RWPE1 (cell line): ENCODE measurements around the gene EDEM3.
"Not testable (repeated sequence)": the region's sequence is repeated elsewhere in the genome, so short reads cannot be mapped to it uniquely, and the experiment has no call there.

ENCODE experiments used
- CTCF ChIA-PET: fragments of 350-600 bp; sonication (Branson Sonifier 250); formaldehyde crosslinking; extraction: SDS; loops from one replicate; lab custom pipeline; 2021; lab: Yijun Ruan, JAX
- POLR2A ChIA-PET: fragments of 400-600 bp; formaldehyde crosslinking; extraction: SDS; loops from one replicate; lab custom pipeline; 2020; ENCODE audit warnings: antibody characterized with exemption; ENCODE audit not compliant: low non-redundant PET; lab: Yijun Ruan, JAX
- DNase-seq: peaks from one replicate; pipeline ENCODE4 v3.0.0; 2012; ENCODE audit warnings: low spot score
- H3K27ac ChIP-seq: fragments of 450-650 bp; 2 replicates; pipeline ENCODE4 v1.5.1; 2017
- TF ChIP-seq, protein P1 (sequence below): fragments of 450-650 bp; conservative IDR thresholded peaks from 2 replicates; pipeline ENCODE4 v1.5.1; 2017; ENCODE audit warnings: low read depth, mild to moderate bottlenecking

Gene EDEM3

DNA sequence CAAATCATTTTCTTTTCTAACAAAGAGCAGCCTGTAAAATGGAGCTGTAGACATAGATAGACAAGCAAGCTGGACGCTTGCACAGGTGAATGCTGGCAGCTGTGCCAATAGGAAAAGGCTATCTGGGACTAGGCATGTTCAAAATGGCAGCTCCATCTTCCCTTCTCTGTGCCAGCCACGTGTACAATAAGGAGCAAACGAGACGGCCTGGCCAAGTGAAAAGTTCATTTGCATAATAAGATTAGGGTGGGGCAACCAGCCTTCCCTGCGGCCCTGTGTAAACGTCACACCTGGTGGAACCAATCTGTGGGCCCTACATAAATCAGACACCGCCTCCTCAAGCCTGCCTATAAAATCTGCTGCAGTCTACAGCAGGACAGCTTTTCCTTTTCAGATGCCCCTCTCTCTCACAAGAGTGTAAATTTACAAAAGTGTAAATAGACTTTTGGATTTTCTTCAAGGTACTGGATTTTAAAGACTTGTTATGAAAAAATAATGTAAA, 16.6 kb upstream of the EDEM3 start:
- CTCF ChIA-PET = no interaction called here
- POLR2A ChIA-PET = no interaction called here
- TF ChIP-seq, protein P1, sequence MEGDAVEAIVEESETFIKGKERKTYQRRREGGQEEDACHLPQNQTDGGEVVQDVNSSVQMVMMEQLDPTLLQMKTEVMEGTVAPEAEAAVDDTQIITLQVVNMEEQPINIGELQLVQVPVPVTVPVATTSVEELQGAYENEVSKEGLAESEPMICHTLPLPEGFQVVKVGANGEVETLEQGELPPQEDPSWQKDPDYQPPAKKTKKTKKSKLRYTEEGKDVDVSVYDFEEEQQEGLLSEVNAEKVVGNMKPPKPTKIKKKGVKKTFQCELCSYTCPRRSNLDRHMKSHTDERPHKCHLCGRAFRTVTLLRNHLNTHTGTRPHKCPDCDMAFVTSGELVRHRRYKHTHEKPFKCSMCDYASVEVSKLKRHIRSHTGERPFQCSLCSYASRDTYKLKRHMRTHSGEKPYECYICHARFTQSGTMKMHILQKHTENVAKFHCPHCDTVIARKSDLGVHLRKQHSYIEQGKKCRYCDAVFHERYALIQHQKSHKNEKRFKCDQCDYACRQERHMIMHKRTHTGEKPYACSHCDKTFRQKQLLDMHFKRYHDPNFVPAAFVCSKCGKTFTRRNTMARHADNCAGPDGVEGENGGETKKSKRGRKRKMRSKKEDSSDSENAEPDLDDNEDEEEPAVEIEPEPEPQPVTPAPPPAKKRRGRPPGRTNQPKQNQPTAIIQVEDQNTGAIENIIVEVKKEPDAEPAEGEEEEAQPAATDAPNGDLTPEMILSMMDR = no peak
- H3K27ac ChIP-seq = no peak overlapping the region
- no peak for DNase-seq

DNA sequence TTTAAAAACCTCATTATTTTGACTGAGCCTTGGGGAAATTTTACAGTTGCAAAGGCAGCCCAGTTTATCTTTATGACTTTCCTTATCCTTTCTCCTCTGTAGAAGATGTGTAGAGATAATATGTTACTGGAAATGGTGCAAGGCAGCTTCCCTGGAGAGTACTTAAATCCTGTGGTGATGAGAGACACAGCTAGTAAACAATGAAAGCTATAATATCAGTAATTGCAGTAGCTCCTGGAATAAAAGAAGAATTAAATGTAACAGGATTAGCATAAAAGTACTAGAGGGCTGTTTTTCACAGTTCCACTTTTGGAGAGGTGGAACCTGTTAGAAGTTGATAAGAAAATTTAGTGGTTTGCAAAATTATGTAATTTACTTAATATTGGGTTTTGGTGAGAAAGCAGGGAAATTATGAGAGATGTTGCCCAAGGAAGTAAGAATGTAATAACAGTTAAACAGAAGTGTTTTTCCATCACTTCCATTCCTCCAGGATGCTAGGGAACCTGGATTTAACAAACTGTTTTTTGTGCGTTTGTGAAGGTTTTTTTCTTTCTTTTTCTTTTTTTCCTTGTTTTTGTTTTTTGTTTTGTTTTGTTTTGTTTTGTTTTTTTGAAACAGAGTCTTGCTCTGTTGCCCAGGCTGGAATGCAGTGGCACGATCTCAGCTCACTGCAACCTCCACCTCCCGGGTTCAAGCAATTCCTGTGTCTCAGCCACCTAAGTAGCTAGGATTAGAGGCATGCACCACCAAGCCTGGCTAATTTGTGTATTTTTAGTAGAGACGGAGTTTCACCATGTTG, 15.7 kb upstream of the EDEM3 start:
- no peak for DNase-seq
- no peak overlapping the region for H3K27ac ChIP-seq
- TF ChIP-seq, protein P1 = no peak
- POLR2A ChIA-PET = no interaction called here
- CTCF ChIA-PET = interaction anchor here (0.5 kb wide), 1 partner anchor 476 kb away, joined by 4 read pairs; no protein-coding TSS in a partner anchor

DNA sequence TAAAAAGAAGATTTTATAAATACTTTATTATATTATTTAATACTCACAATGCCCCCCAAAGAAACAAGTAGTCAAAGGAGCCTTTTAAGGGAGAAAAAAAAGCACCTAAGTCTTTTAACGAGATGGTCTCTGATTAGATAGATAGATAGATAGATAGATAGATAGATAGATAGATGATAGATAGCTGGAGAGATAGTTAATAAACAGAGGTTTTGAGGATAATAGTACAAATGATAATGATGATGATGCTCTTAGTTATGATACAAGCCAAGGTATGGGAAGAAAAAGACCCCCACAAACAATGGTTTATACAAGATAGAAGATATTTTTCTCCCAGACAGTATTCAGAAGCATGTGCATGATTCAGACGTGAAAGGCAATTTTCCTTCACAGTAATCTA, 14.6 kb upstream of the EDEM3 start:
- H3K27ac ChIP-seq = no peak overlapping the region
- DNase-seq = no peak
- TF ChIP-seq, protein P1 = no peak
- ChIA-PET POLR2A (no interaction called here), CTCF (no interaction called here)

DNA sequence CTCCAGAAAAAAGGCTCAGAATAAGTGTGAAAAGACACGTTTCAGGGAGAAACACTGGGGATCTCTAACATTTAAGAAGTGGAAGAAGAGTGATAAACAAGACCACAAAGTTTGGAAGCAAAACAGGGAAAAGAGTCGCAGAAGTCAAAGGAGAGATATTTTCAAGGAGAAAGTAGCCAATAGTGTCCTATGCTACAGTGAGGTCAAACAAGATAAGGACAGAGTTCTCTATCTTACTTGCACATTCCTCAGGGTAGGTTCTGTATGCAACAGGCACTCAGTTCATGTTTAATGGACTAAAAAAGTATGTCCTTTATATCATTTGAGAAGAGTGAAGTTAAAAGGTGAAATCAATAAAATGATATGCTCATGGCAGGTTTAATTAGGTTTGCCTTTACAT, 13.8 kb upstream of the EDEM3 start:
- no peak for DNase-seq
- POLR2A ChIA-PET = no interaction called here
- H3K27ac ChIP-seq = no peak overlapping the region
- CTCF ChIA-PET = no interaction called here
- TF ChIP-seq, protein P1 = no peak

DNA sequence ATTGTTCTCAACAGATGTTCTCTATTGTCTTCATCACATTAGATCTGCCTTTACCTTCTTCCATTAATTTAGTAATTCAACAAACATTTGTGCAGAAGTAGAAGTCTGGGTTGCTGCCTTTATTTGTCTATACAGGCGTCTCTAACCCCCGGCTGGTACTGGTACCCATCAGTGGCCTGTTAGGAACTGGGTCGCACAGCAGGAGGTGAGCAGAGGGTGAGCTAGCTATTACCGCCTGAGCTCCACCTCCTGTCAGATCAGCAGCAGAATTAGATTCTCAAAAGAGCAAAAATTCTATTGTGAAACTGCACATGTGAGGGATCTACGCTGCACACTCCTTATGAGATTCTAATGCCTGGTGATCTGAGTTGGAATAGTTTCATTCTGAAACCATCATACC, 12.9 kb upstream of the EDEM3 start:
- no peak overlapping the region for H3K27ac ChIP-seq
- CTCF ChIA-PET = interaction anchor here (0.6 kb wide), 1 partner anchor 698 kb away, joined by 3 read pairs; no protein-coding TSS in a partner anchor
- TF ChIP-seq, protein P1 = no peak
- POLR2A ChIA-PET = no interaction called here
- no peak for DNase-seq

DNA sequence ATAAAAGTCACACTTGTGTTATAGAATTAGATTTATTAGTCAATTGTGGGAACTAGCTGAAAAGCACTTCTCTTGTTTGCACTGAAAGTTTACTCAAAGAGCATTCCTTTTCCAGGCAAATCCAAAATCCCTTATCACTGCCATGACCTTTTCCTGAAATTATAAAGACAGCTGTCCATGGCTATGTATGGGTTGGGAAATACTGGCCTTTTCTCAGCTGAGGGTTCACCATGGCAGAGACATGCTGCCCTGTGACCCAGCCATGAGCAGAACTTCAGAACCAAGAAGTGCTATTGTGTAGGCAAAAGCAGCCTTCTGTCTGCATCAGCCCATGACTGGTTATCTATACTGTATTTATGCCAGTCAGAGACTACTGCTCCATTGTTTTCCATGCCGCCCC, 9.8 kb upstream of the EDEM3 start:
- ChIA-PET POLR2A (no interaction called here), CTCF (no interaction called here)
- no peak overlapping the region for H3K27ac ChIP-seq
- no peak for DNase-seq
- TF ChIP-seq, protein P1 = no peak

DNA sequence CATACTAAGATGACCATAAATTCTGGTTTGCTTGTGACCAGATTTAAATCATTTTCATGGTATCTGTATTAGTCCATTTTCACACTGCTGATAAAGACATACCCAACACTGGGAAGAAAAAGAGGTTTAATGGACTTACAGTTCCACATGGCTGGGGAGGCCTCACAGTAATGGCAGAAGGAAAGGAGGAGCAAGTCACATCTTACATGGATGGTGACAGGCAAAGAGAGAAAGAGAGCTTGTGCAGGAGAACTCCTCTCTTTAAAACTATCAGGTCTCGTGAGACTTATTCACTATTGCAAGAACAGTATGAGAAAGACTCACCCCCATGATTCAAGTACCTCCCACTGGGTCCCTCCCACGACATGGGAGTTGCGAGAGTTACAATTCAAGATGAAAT, 8.9 kb upstream of the EDEM3 start:
- POLR2A ChIA-PET, H3K27ac ChIP-seq, DNase-seq, CTCF ChIA-PET: not testable (repeated sequence)
